CD4-positive, alpha-beta T cell treated with Interleukin-12 subunit alpha and Interleukin-12 subunit beta, for 1 hour (primary cell): ENCODE data around the gene CDC45.

Experiments used
- DNase-seq: peaks from one replicate; pipeline ENCODE4 v3.0.0-alpha.2; 2020

Gene CDC45

DNA sequence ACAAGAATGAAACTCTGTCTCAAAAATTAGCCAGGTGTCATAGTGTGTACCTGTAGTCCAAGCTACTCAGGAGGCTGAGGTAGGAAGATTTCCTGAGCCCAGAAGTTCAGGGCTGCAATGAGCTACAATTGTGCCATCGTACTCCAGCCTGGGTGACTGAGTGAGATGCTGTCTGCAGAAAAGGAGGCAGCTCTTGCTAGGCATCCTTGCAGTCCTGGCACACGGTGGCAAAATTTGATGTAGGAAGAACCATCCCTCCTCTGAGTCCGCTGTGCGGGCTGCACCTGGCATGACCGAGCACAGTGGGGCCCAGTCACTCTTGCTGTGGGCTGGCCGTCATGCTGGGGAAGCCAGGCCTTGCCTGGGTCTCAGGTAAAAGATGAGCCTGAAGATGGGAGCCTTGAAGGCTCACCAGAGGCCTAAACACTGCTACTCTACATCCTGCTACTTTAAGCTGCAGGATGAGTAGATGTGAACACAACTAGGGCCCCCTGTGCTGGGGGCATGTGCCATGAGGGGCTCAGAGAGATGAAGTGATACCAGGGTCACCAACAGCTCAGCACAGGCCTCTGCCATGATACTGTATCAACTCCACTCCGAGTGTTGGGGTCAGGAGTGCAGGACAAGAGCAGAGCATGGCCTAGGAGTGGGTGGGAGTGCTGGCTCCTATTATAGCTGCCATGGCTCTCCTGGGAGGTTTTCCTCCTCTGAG is 18.6 kb downstream of the CDC45 start:
- DNase-seq, result no peak

DNA sequence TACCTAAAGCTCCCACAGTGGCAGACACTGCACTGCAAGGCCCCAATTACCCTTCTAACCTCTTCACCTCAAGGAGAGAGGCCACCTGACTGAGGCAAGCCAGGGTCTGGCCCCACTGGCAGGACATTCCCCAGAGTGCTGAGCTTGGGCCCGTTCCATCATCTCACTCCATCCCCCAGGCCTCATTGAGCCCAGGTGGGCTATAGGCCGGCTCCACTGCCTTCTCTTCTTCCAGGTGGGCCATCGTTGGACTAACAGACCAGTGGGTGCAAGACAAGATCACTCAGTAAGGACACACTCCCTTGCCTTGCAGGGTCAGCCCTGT is 19.1 kb downstream of the CDC45 start:
- no peak for DNase-seq

GRCh38 chr22:19499236-19499879 is 19.6 kb downstream of the CDC45 start:
- no peak for DNase-seq

GRCh38 chr22:19499880-19500242 is 20.1 kb downstream of the CDC45 start:
- no peak for DNase-seq

- no peak for DNase-seq
Observed at GRCh38 chr22:19501897-19502447, 22.3 kb downstream of the CDC45 start.

DNA sequence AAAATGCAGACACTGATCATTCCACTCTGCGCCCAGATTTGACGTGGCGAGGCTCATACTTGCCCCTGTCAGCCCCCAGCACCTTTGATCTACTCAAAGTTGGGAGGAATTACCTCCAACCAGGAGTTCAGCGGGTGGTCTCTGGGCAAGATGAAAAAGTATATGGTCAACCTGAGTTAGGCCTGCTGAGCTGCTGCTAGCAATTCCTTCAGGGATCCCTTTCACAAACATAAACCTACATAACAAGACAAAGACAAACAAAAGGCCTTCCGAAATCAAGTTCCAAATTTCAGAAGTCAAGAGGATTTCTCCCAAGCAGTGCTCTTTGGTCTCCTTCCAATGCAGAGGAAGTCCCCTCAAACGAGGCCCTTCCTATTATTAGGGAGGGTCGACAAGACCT is 23.6 kb downstream of the CDC45 start:
- DNase-seq, result no peak

GRCh38 chr22:19503869-19504268 is 24.1 kb downstream of the CDC45 start:
- no peak for DNase-seq

- no peak for DNase-seq
Observed at GRCh38 chr22:19504900-19505734, 25.4 kb downstream of the CDC45 start.

DNA sequence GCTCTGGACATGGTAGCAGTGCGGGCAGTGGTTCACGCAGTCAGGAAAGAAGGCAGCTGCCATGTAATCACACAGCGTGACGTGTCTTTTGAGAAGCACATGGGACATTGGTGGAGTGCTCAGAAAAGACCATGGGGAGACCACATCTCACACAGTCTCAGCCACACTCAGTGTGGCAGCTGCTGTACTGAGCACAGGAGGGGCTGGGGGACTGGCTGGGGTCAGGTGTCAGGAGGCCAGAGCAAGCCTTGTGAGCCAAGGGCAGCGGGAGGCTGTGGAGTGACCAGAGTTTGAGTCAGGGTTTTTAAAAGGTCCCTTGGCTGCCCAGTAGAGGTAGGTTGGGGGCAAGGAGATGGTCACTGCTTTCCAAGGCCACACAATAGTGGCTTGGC is 26.0 kb downstream of the CDC45 start:
- DNase-seq, result no peak

GRCh38 chr22:19506212-19506611 is 26.5 kb downstream of the CDC45 start:
- no peak for DNase-seq

- DNase-seq, result no peak
Observed at GRCh38 chr22:19507534-19507861, 27.8 kb downstream of the CDC45 start.

DNA sequence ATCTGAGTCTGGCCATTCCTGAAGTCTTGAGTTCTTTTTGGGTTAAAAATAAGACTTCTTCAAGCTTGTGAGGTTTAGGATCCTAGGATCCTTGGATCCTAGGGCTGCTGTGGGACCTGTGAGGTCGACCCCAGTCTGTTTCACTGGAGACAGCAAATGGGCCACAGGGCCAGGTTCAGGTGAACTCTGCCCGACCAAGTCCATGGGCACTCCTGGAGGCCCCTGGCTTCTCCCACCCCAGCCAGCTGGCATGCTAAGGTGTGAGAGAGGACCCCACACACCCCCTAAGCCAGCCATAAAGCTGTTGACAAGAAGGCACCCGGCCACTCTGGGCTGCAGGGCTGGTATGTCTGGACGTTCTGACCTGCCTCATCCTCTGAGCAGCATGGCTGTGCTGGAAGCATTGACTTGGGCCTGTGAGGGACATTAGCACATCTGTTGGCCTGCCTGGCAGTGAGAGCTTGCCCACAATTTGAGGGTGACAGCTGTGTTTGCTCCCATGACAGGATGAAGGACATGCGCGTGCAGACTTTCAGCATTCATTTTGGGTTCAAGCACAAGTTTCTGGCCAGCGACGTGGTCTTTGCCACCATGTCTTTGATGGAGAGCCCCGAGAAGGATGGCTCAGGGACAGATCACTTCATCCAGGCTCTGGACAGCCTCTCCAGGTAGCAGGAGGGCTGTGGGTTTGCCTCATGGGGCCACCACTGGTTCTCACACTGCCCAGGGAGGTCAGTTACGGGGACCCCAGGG is 28.5 kb downstream of the CDC45 start:
- DNase-seq, result no peak

GRCh38 chr22:19509191-19509590 is 29.5 kb downstream of the CDC45 start:
- no peak for DNase-seq

GRCh38 chr22:19509923-19510322 is 30.2 kb downstream of the CDC45 start:
- no peak for DNase-seq

- DNase-seq, result no peak
Observed at GRCh38 chr22:19510919-19511341, 31.2 kb downstream of the CDC45 start.

- DNase-seq, result no peak
Observed at GRCh38 chr22:19513823-19514222, 34.1 kb downstream of the CDC45 start.

GRCh38 chr22:19514831-19515565 is 35.3 kb downstream of the CDC45 start:
- DNase-seq, result no peak

GRCh38 chr22:19515654-19516377 is 36.1 kb downstream of the CDC45 start:
- no peak for DNase-seq

GRCh38 chr22:19516378-19517170 is 36.9 kb downstream of the CDC45 start:
- no peak for DNase-seq

DNA sequence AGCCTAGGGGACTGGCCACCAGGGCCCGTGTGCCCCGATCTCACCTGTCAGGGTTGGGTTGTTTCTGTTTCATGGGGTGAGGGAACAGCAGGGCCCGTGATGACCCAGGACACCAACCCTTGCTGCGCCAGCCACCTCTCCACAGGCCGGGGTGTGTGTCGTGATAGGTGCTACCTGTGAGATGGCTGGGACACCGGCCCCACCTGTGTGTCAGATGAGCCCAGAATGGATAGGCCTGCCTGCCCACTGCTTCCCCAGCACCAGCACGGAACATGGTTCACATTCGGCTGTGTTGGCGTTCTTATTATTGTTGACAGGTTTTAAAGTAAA is 37.4 kb downstream of the CDC45 start:
- no peak for DNase-seq
